Cardiac muscle cell (in vitro differentiated cells and primary cell): ENCODE results near the gene NENF. TPM values are rescaled to one million over a fixed set of nuclear protein-coding genes. Genes with fewer than 3 reads are reported as not detected.

Source experiments
- DNase-seq, 2 donors: peaks; one replicate each; pipeline versions ENCODE4 v3.0.0 to v3.0.0-alpha.2; 2010 to 2017; ENCODE audit warnings: low read depth in 1 of 2, low spot score in 1 of 2
- H3K27ac ChIP-seq: fragments of 200-600 bp; sonication (generic); 2 replicates; pipeline ENCODE4 v1.5.1; 2016
- H3K27me3 ChIP-seq: fragments of 200-600 bp; sonication (generic); 2 replicates; pipeline ENCODE4 v1.6.0; 2016; ENCODE audit warnings: control low read depth
- H3K36me3 ChIP-seq: fragments of 200-600 bp; sonication (generic); 2 replicates; pipeline ENCODE4 v1.5.1; 2016; ENCODE audit warnings: control low read depth
- H3K4me1 ChIP-seq: fragments of 200-600 bp; sonication (generic); 2 replicates; pipeline ENCODE4 v1.8.1; 2017; ENCODE audit warnings: low read depth, mild to moderate bottlenecking, mixed run types
- H3K4me3 ChIP-seq: fragments of 200-600 bp; sonication (generic); 2 replicates; pipeline ENCODE4 v1.5.1; 2016; ENCODE audit warnings: mild to moderate bottlenecking
- H3K9me3 ChIP-seq: fragments of 200-600 bp; sonication (generic); 2 replicates; pipeline ENCODE4 v1.5.1; 2017; ENCODE audit warnings: low read depth, mild to moderate bottlenecking, control low read depth
- polyA plus RNA-seq: library from polyadenylated mRNA; unstranded; fragments of >200 nt; fragmentation: Nextera tagmentation; extraction: Ambion mirVana; gene quantifications from 2 replicates; pipeline ENCODE4 v1.2.1, GENCODE V29; 2016
- total RNA-seq: library from RNA; depleted of rRNA; stranded (reverse); fragments of >200 nt; gene quantifications from 2 replicates; pipeline ENCODE4 v1.2.3, GENCODE V29; 2016
- TF ChIP-seq, protein P1 (sequence below): IDR thresholded peaks from 2 replicates; pipeline ENCODE4 v1.5.1; 2012; ENCODE audit warnings: low read depth, mild to moderate bottlenecking, low read length

NENF gene
- total and polyA plus RNA-seq, 2 experiments from 2014 or later = 23.7 to 34.6 TPM

DNA sequence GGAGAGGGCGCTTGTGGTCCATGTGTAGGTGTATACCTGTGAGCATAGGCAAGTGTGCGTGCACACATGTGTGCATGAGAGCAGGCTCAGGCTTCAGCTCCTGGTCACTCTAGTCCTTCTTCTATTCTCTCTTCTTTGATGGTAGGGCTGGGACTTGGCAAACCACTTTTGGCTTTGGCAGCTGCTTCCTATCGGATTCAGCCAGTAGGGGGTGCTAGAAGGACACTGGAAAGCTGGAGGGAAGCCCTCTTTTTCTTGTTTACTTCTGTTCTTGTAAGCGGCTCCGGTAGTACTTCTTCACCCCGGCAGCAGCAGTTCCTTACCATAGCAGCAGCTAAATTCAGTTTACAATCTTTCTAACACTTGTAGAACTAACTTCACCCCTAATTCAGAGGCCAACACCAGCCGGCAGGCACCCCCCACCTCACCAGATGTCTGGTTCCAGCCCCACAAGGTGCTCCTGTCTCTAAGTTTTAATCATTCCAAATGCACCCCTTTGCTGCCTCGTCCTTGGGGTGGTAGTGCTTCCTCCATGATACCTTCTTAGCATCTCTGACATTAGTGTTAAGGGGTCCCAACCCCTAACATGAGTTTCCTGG is 25.1 kb downstream of the NENF start:
- Histone ChIP-seq H3K36me3 (no peaks in the 10 kb centered on the region), H3K27me3 (no peaks in the 10 kb centered on the region), H3K9me3 (no peaks in the 10 kb centered on the region), H3K4me1 (peaks cover 3% of the 10 kb centered on the region), H3K27ac (no peak overlapping the region), H3K4me3 (no peak overlapping the region)
- peak; percentile 57 to 68 for DNase-seq
- TF ChIP-seq, protein P1, sequence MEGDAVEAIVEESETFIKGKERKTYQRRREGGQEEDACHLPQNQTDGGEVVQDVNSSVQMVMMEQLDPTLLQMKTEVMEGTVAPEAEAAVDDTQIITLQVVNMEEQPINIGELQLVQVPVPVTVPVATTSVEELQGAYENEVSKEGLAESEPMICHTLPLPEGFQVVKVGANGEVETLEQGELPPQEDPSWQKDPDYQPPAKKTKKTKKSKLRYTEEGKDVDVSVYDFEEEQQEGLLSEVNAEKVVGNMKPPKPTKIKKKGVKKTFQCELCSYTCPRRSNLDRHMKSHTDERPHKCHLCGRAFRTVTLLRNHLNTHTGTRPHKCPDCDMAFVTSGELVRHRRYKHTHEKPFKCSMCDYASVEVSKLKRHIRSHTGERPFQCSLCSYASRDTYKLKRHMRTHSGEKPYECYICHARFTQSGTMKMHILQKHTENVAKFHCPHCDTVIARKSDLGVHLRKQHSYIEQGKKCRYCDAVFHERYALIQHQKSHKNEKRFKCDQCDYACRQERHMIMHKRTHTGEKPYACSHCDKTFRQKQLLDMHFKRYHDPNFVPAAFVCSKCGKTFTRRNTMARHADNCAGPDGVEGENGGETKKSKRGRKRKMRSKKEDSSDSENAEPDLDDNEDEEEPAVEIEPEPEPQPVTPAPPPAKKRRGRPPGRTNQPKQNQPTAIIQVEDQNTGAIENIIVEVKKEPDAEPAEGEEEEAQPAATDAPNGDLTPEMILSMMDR = peak; percentile 56

DNA sequence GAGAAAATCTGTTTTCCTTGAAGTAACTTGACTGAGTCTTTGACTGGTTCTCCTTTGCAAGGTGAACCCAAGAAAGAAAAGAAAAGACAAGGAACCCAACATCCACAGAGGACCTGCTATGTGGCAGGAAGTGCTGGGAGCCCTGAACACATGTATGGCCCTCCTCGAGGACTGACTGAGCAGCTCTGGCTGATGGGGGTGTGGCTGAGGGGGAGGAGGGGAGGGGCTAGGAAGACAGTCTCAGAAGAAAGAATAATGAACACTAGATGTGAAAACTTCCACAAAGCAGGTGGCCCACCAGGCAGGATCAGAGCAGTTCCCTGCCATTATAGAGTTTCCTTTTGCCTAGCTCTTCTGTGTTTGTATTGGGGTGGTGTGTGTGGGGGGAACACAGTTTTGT is 26.1 kb downstream of the NENF start:
- no peak for DNase-seq
- Histone ChIP-seq H3K4me1 (peaks cover 3% of the 10 kb centered on the region), H3K36me3 (no peaks in the 10 kb centered on the region), H3K27me3 (no peaks in the 10 kb centered on the region), H3K4me3 (no peak overlapping the region), H3K27ac (no peak overlapping the region), H3K9me3 (no peaks in the 10 kb centered on the region)
- TF ChIP-seq, protein P1 = no peak

DNA sequence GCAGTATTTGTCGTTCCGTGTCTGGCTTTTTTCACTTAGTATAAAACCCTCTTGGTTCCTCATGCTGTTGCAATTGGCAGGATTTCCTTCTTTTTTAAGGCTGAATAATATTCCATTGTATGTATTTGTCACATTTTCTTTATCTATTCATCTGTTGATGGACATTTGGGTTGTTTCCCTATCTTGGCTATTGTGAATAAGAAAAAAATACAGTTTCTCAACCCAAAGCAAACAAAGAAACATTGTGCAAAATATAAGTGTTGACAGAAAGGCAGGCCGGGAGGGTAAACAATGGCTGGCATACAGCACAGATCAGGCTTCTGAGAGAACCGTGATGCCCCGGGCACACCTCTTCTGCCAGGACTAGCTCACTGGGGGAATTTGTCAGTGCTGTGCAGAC is 26.9 kb downstream of the NENF start:
- Histone ChIP-seq H3K9me3 (no peaks in the 10 kb centered on the region), H3K27ac (no peak overlapping the region), H3K27me3 (no peaks in the 10 kb centered on the region), H3K36me3 (no peaks in the 10 kb centered on the region), H3K4me1 (peaks cover 3% of the 10 kb centered on the region), H3K4me3 (no peak overlapping the region)
- no peak for DNase-seq
- TF ChIP-seq, protein P1 = no peak

DNA sequence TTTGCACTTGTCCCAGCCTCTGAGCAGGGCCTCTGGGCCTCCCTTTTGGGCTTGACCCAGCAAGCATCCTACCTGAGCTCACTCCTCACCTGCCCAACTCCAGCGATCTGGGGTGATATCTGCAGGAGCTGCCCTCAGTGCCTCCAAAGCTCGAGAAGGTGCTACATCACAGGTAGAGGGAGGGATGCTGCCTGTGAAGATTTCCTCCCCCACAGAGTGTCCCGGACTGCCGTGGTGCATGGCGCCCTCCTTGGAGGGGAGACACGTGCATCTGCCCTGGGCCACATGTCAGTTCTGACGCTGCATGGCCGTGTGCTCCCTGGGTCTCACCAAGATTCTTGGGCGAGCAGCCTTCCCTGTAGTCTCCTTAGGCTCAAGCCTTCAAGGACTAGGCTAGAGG is 27.7 kb downstream of the NENF start:
- Histone ChIP-seq H3K27ac (no peak overlapping the region), H3K9me3 (no peaks in the 10 kb centered on the region), H3K27me3 (no peaks in the 10 kb centered on the region), H3K36me3 (no peaks in the 10 kb centered on the region), H3K4me3 (no peak overlapping the region), H3K4me1 (peaks cover 3% of the 10 kb centered on the region)
- DNase-seq = no peak
- TF ChIP-seq, protein P1 = no peak

DNA sequence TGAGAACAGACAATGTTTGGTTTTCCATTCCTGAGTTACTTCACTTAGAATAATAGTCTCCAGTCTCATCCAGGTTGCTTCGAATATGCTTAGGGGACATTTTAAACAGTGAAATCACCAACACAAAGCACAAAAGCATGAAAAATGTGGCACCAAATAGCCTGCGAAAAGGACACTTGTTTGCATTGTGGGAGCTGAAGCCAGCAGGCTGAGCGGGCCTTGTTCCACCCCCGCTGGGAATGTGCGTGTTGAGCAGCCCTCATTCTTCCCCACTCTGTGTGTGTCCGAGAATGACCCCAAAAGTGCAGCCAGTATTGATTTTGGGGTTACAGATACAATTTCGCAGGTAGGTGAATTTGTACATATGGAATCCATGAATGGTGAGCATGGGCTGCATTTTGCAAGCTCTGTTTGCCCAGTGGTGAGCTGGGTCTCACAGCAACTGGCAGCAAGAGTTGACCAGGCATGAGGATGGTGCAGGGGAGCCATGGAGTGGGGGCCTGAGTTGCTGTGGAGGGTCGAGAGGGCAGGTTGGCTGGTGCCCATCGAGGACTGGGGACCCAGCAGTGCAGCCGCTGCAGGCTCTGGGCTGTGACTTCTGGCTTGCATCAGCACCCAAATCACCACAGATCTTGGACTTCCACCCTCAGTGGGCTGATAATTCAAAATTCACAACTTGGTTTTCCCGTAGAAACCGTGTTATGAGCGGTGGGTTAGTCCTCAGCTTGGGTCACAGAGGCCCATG is 29.4 kb downstream of the NENF start:
- DNase-seq = no peak
- H3K9me3 ChIP-seq = no peaks in the 10 kb centered on the region
- no peaks in the 10 kb centered on the region for H3K27me3 ChIP-seq
- H3K4me3 ChIP-seq = no peak overlapping the region
- TF ChIP-seq, protein P1 = no peak
- H3K4me1 ChIP-seq = no peaks in the 10 kb centered on the region
- H3K27ac ChIP-seq = no peak overlapping the region
- H3K36me3 ChIP-seq = no peaks in the 10 kb centered on the region
